PC-9 (cell line): ENCODE data around the gene CMKLR1.

Experiments
- EZH2 ChIP-seq: fragments of 200-600 bp; sonication (generic); IDR thresholded peaks from 2 replicates; pipeline ENCODE4 v1.8.0; 2017; ENCODE audit warnings: antibody characterized with exemption, low read depth
- TF ChIP-seq, protein P1 (sequence below): fragments of 200-600 bp; sonication (generic); conservative IDR thresholded peaks from 2 replicates; pipeline ENCODE4 v1.6.1; 2017; ENCODE audit warnings: mixed run types, antibody characterized with exemption, mild to moderate bottlenecking, moderate library complexity

DNA sequence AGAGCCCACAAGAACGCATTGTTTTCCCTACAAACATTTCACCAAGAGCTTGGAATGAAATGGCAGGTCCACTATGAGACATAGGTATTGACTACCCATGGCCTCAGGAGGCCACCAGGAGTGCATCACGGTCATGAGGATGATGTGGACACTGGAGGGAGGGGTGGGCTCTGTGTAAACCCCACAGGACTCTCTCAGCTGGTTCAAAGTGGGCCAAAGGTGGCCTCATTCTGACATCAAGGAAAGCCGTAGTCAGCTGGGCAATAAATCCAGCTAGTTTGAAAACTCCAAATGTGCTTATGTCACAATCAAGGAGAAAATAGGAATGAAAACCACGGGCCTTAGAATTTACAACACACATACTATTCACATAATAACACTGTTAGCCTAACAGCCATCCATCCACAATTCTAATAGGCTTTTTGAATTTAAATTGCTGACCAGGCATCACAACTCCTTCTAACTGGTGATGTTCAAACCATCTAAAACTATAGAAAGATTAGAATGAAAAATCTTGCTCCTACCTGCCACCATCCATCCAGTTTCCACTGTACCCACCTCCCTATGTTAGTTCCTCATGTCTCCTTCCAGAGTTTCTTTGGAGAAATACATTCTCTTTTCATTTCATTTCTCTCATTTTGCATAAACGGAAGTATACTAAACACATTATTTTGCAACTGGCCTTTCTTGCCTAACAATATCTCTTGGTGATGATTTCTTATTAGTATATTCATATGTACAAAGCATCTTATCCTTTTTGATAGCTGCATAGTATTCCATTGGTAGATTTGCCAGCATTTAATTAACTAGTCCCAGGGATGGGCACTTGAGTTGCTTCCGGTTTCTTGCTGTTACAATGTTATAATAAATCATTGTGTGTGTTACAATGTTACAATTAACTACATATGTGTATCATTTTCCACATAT lies 21.5 kb downstream of the CMKLR1 start:
- TF ChIP-seq, protein P1, sequence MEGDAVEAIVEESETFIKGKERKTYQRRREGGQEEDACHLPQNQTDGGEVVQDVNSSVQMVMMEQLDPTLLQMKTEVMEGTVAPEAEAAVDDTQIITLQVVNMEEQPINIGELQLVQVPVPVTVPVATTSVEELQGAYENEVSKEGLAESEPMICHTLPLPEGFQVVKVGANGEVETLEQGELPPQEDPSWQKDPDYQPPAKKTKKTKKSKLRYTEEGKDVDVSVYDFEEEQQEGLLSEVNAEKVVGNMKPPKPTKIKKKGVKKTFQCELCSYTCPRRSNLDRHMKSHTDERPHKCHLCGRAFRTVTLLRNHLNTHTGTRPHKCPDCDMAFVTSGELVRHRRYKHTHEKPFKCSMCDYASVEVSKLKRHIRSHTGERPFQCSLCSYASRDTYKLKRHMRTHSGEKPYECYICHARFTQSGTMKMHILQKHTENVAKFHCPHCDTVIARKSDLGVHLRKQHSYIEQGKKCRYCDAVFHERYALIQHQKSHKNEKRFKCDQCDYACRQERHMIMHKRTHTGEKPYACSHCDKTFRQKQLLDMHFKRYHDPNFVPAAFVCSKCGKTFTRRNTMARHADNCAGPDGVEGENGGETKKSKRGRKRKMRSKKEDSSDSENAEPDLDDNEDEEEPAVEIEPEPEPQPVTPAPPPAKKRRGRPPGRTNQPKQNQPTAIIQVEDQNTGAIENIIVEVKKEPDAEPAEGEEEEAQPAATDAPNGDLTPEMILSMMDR, result no peak
- no peak for TF ChIP-seq EZH2
